Omental fat pad (tissue), 3 donors: ENCODE measurements around the gene SMIM45.
A peak's percentile ranks its signal among the peaks of the same experiment; 100 is the strongest.
"Not testable (repeated sequence)": the region's sequence is repeated elsewhere in the genome, so short reads cannot be mapped to it uniquely, and the experiment has no call there.

Experiments
- ATAC-seq: fragments of 150-250 bp; one replicate; pipeline ENCODE4 v1.9.1; 2016; ENCODE audit warnings: mild to moderate bottlenecking, moderate library complexity; ENCODE audit not compliant: low FRiP score
- DNase-seq: peaks from one replicate; pipeline ENCODE4 v3.0.0-alpha.2; 2019; ENCODE audit warnings: low spot score
- TF ChIP-seq, protein P1 (sequence below), 3 donors: fragments of 450-650 bp; IDR thresholded peaks; one replicate each; pipeline ENCODE4 v1.5.1; 2016 to 2017; ENCODE audit warnings: antibody characterized with exemption in 3 of 3, mild to moderate bottlenecking in 3 of 3, moderate library complexity in 2 of 3

The SMIM45 gene

GRCh38 chr22:41939981-41940831 lies 11.7 kb upstream of the SMIM45 start:
- ATAC-seq: no peak
- TF ChIP-seq, protein P1, sequence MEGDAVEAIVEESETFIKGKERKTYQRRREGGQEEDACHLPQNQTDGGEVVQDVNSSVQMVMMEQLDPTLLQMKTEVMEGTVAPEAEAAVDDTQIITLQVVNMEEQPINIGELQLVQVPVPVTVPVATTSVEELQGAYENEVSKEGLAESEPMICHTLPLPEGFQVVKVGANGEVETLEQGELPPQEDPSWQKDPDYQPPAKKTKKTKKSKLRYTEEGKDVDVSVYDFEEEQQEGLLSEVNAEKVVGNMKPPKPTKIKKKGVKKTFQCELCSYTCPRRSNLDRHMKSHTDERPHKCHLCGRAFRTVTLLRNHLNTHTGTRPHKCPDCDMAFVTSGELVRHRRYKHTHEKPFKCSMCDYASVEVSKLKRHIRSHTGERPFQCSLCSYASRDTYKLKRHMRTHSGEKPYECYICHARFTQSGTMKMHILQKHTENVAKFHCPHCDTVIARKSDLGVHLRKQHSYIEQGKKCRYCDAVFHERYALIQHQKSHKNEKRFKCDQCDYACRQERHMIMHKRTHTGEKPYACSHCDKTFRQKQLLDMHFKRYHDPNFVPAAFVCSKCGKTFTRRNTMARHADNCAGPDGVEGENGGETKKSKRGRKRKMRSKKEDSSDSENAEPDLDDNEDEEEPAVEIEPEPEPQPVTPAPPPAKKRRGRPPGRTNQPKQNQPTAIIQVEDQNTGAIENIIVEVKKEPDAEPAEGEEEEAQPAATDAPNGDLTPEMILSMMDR (IDR thresholded peaks at IDR 0.05): no peak

GRCh38 chr22:41940832-41941765 lies 10.9 kb upstream of the SMIM45 start:
- TF ChIP-seq, protein P1 (IDR thresholded peaks at IDR 0.05): peak in 2 of 3 donors; percentile 37 to 86
- ATAC-seq (peak; percentile 84), DNase-seq (peak; percentile 76)

More at GRCh38 chr22:41939981-41940831, 11.7 kb upstream of the SMIM45 start:
- no peak for DNase-seq

- DNase-seq (no peak), ATAC-seq (no peak)
- TF ChIP-seq, protein P1 (IDR thresholded peaks at IDR 0.05): no peak
These were observed 8.2 kb upstream of the SMIM45 start for GRCh38 chr22:41943661-41944209.

- DNase-seq: peak; percentile 77
- peak; percentile 98 for ATAC-seq
- TF ChIP-seq, protein P1 (IDR thresholded peaks at IDR 0.05): no peak
These were observed 5.1 kb upstream of the SMIM45 start, which contains the start of gene CENPM for GRCh38 chr22:41946629-41947423. Gene CENPM, minus strand, starts transcription at chr22:41947152. Its CDS starts 76 bp downstream, at chr22:41947076.

GRCh38 chr22:41947424-41948080 lies 4.4 kb upstream of the SMIM45 start:
- ATAC-seq (no peak), DNase-seq (no peak)
- TF ChIP-seq, protein P1 (IDR thresholded peaks at IDR 0.05): no peak

DNA sequence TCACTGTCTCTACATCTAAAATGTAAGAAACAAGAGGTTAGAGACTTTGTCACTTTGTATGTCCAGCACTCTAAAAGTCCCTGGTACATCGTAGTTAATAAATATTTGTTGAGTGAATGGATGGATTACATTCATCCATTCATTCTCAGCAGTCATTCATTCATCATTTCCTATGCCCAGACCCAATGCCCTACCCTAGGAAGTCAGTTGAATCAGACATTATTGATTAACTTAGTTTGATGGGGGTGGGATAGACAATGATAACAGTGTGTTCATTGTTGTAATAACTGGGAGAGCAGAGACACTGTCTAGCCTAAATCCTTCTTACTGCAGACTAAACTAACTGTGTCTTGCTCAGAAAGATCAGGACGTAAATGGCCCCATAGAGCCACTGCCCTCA lies 3.8 kb upstream of the SMIM45 start:
- DNase-seq (no peak), ATAC-seq (no peak)
- TF ChIP-seq, protein P1 (IDR thresholded peaks at IDR 0.05): no peak

DNA sequence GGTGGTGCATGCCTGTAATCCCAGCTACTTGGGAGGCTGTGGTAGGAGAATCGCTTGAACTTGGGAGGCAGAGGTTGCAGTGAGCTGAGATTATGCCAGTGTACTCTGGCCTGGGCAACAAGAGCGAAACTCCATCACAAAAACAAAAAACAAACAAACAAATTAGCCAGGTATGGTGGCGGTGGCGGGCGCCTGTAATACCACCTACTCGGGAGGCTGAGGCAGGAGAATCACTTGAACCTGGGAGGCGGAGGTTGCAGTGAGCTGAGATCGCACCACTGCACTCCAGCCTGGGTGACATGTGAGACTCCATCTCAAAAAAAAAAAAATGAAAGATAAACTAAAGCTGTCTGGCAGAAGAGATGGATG lies 3.0 kb upstream of the SMIM45 start:
- ATAC-seq, DNase-seq: not testable (repeated sequence)
